HCT116 (cell line): ENCODE measurements around the gene OR10G3. TPM values are rescaled to one million over a fixed set of nuclear protein-coding genes. Genes with fewer than 3 reads are reported as not detected.

Experiments used
- ATAC-seq: fragments of 200-7000 bp; cut with Tn5 transposase; 2 replicates; pipeline ENCODE4 v1.9.1; 2020; ENCODE audit warnings: mild to moderate bottlenecking, moderate library complexity
- BruUV-seq: library from RNA; stranded (reverse); fragments of 400-500 nt; replicated peaks from 2 replicates; lab custom pipeline; 2021; lab: Mats Ljungman, UMichigan
- CTCF ChIA-PET: fragments of 300-600 bp; sonication (Branson Sonifier 250); formaldehyde crosslinking; loops from one replicate; lab custom pipeline; 2021; ENCODE audit warnings: antibody characterized with exemption; lab: Charles Lee
- POLR2A ChIA-PET: fragments of 300-600, 350-600 bp; sonication (Branson Sonifier 250); formaldehyde crosslinking; loops from one replicate; lab custom pipeline; 2021; ENCODE audit warnings: antibody characterized with exemption; lab: Charles Lee
- RAD21 ChIA-PET, 2 experiments: fragments of 300-600 bp; sonication (Branson Sonifier 250); formaldehyde crosslinking; loops; one replicate each; lab custom pipeline; 2023; ENCODE audit warnings: low total read pairs in 2 of 2; ENCODE audit not compliant: uncharacterized antibody in 2 of 2, unreplicated experiment in 2 of 2, low non-redundant PET in 1 of 2; lab: Charles Lee
- DNase-seq: peaks from one replicate; pipeline ENCODE4 v3.0.0-alpha.2; 2010; ENCODE audit warnings: low read depth, low spot score
- H2AFZ ChIP-seq: fragments of 200-600 bp; shearing (Covaris generic), sonication (generic); 2 replicates; pipeline ENCODE4 v1.6.1; 2017; ENCODE audit warnings: low read depth, mixed run types, mixed read lengths, antibody characterized with exemption, low read length; ENCODE audit not compliant: poor library complexity, severe bottlenecking
- H3K27ac ChIP-seq: 2 replicates; pipeline ENCODE4 v1.5.1; 2012; ENCODE audit warnings: low read depth, low read length
- H3K27me3 ChIP-seq: fragments of 200-600 bp; sonication (generic); 2 replicates; pipeline ENCODE4 v1.6.1; 2016; ENCODE audit warnings: mixed run types, low read length, mixed read lengths; ENCODE audit not compliant: insufficient read depth
- H3K36me3 ChIP-seq, 2 experiments: fragments of 200-500 bp in 1 of 2; fragments of 200-600 bp in 1 of 2; sonication (Bioruptor generic) in 1 of 2; sonication (generic) in 1 of 2; 2 replicates each; pipeline versions ENCODE4 v1.5.1 to v1.6.1; 2014 to 2016; ENCODE audit warnings: low read length in 2 of 2, inconsistent platforms in 1 of 2, mixed read lengths in 1 of 2, mixed run types in 1 of 2; ENCODE audit not compliant: insufficient read depth in 2 of 2, control insufficient read depth in 1 of 2
- H3K4me1 ChIP-seq, 2 experiments: fragments of 200-600 bp in 1 of 2; sonication (generic) in 1 of 2; 2 replicates each; pipeline versions ENCODE4 v1.5.1 to v1.6.1; 2012 to 2017; ENCODE audit warnings: low read length in 2 of 2, inconsistent platforms in 1 of 2, mild to moderate bottlenecking in 1 of 2, mixed read lengths in 1 of 2, mixed run types in 1 of 2, moderate library complexity in 1 of 2; ENCODE audit not compliant: insufficient read depth in 2 of 2, control insufficient read depth in 1 of 2
- H3K4me2 ChIP-seq: fragments of 200-600 bp; sonication (generic); 2 replicates; pipeline ENCODE4 v1.6.1; 2017; ENCODE audit warnings: mixed run types, low read length, mixed read lengths
- H3K4me3 ChIP-seq, 2 experiments: fragments of 200-600 bp in 1 of 2; sonication (generic) in 1 of 2; replicated peaks in 1 of 2; 2 replicates each; pipeline ENCODE4 v1.5.1; 2011 to 2016; ENCODE audit warnings: low read length in 2 of 2, control low read depth in 1 of 2, low read depth in 1 of 2, mild to moderate bottlenecking in 1 of 2, mixed read lengths in 1 of 2, mixed run types in 1 of 2
- H3K79me2 ChIP-seq: fragments of 200-600 bp; sonication (generic); 2 replicates; pipeline ENCODE4 v1.6.1; 2017; ENCODE audit warnings: mild to moderate bottlenecking, mixed run types, low read length, moderate library complexity, mixed read lengths; ENCODE audit not compliant: insufficient read depth
- H3K9ac ChIP-seq: fragments of 200-600 bp; sonication (generic); 2 replicates; pipeline ENCODE4 v1.6.1; 2016; ENCODE audit warnings: low read length, mixed read lengths
- H3K9me2 ChIP-seq: fragments of 200-600 bp; sonication (generic), shearing (Covaris generic); 2 replicates; pipeline ENCODE4 v1.6.1; 2017; ENCODE audit warnings: mixed run types, mild to moderate bottlenecking, moderate library complexity; ENCODE audit not compliant: insufficient read depth
- H3K9me3 ChIP-seq, 2 experiments: fragments of 200-500 bp in 1 of 2; fragments of 200-600 bp in 1 of 2; sonication (Bioruptor generic) in 1 of 2; sonication (generic) in 1 of 2; 2 replicates each; pipeline ENCODE4 v1.6.1; 2014 to 2017; ENCODE audit warnings: low read length in 2 of 2, mixed read lengths in 2 of 2, inconsistent platforms in 1 of 2, low read depth in 1 of 2, mild to moderate bottlenecking in 1 of 2, mixed run types in 1 of 2, moderate library complexity in 1 of 2; ENCODE audit not compliant: control insufficient read depth in 1 of 2, insufficient read depth in 1 of 2
- H4K20me1 ChIP-seq: fragments of 200-600 bp; sonication (generic), shearing (Covaris generic); 2 replicates; pipeline ENCODE4 v1.6.1; 2017; ENCODE audit warnings: mixed run types, mild to moderate bottlenecking, moderate library complexity; ENCODE audit not compliant: insufficient read depth
- ATF3 ChIP-seq: IDR thresholded peaks from 2 replicates; pipeline ENCODE4 v1.6.1; 2012
- CBX3 ChIP-seq: IDR thresholded peaks from 2 replicates; pipeline ENCODE4 v1.6.1; 2012; ENCODE audit warnings: low read depth
- CEBPB ChIP-seq: IDR thresholded peaks from 2 replicates; pipeline ENCODE4 v1.6.1; 2012; ENCODE audit warnings: low read depth
- EGR1 ChIP-seq: IDR thresholded peaks from 2 replicates; pipeline ENCODE4 v1.6.1; 2012; ENCODE audit warnings: low read depth
- EZH2 ChIP-seq: fragments of 200-600 bp; sonication (generic); IDR thresholded peaks from 2 replicates; pipeline ENCODE4 v1.6.1; 2017; ENCODE audit warnings: antibody characterized with exemption, mixed run types
- JUND ChIP-seq: IDR thresholded peaks from 2 replicates; pipeline ENCODE4 v1.6.1; 2012
- POLR2A ChIP-seq: IDR thresholded peaks from 2 replicates; pipeline ENCODE4 v1.7.0; 2011; ENCODE audit warnings: borderline replicate concordance; ENCODE audit not compliant: insufficient read depth, insufficient read length; ENCODE audit errors: extremely low read depth
- POLR2AphosphoS5 ChIP-seq: IDR thresholded peaks from 2 replicates; pipeline ENCODE4 v1.6.1; 2011; ENCODE audit warnings: mild to moderate bottlenecking, low read depth, low read length, moderate library complexity
- RAD21 ChIP-seq: IDR thresholded peaks from 2 replicates; pipeline ENCODE4 v1.6.1; 2012; ENCODE audit warnings: low read depth, mild to moderate bottlenecking
- SIN3A ChIP-seq: IDR thresholded peaks from 2 replicates; pipeline ENCODE4 v1.6.1; 2012; ENCODE audit warnings: low read depth
- TCF7L2 ChIP-seq: IDR thresholded peaks from 2 replicates; pipeline ENCODE4 v1.7.0; 2011; ENCODE audit warnings: borderline replicate concordance, inconsistent platforms; ENCODE audit not compliant: insufficient read depth, insufficient read length; ENCODE audit errors: extremely low read depth
- ZBTB33 ChIP-seq: IDR thresholded peaks from 2 replicates; pipeline ENCODE4 v1.6.1; 2011; ENCODE audit warnings: mild to moderate bottlenecking, low read length, moderate library complexity; ENCODE audit not compliant: insufficient replicate concordance; ENCODE audit errors: extremely low read depth
- ZNF274 ChIP-seq: fragments of 200-500 bp; sonication (Bioruptor generic); IDR thresholded peaks from 2 replicates; pipeline ENCODE4 v1.6.1; 2014; ENCODE audit warnings: mild to moderate bottlenecking, low read depth, low read length, inconsistent platforms
- intact Hi-C: fragments of 100-400 bp; cut with micrococcal nuclease; formaldehyde crosslinking; loops from 2 replicates; pipeline ENCODE4 v1.10.0; 2022
- total RNA-seq: library from RNA; stranded (reverse); gene quantifications from one replicate; pipeline ENCODE4 v1.2.1, GENCODE V29; 2021; ENCODE audit not compliant: unreplicated experiment
- TF ChIP-seq, protein P1 (sequence below): IDR thresholded peaks from 2 replicates; pipeline ENCODE4 v1.6.1; 2012

The OR10G3 gene
- total RNA-seq, 1 experiment from 2014 or later, result not detected

DNA sequence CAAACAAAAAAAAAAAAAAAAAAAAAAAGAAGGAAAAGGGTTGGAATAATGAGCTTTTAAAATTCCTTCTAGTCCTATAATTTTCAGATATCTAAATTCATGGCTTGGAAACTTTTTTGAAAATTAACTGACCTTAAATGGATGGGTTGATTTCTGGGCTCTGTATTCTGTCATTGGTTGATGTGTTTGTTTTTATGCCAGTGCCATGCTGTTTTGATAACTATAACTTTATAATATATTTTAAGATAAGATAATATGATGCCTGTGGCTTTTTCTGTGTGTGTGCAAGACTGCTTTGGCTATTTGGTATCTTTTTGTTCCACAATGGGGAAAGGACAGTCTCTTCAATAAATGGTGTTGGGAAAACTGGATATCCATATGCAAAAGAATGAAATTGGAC, 7.3 kb downstream of the OR10G3 start:
- Histone ChIP-seq H2AFZ (no peak overlapping the region), H3K9me3 (no peaks in the 10 kb centered on the region), H3K36me3 (no peaks in the 10 kb centered on the region), H3K79me2 (no peaks in the 10 kb centered on the region), H3K4me2 (no peak overlapping the region), H3K9me2 (no peaks in the 10 kb centered on the region), H4K20me1 (no peaks in the 10 kb centered on the region), H3K4me3 (no peak overlapping the region), H3K27ac (no peak overlapping the region), H3K27me3 (no peaks in the 10 kb centered on the region; the same call in 1 of the 2 replicates), H3K9ac (no peak overlapping the region), H3K4me1 (no peaks in the 10 kb centered on the region)
- TF ChIP-seq ZNF274 (no peak), CBX3 (no peak), POLR2A (no peak), SIN3A (no peak), POLR2AphosphoS5 (no peak), ZBTB33 (no peak), EZH2 (no peak), EGR1 (no peak), ATF3 (no peak), TCF7L2 (no peak), RAD21 (no peak), JUND (no peak), CEBPB (no peak)
- TF ChIP-seq, protein P1, sequence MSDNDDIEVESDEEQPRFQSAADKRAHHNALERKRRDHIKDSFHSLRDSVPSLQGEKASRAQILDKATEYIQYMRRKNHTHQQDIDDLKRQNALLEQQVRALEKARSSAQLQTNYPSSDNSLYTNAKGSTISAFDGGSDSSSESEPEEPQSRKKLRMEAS, result no peak
- ATAC-seq, result no peak
- DNase-seq, result no peak
- ChIA-PET POLR2A (no interaction called here), RAD21 (no interaction called here), CTCF (no interaction called here)
- BruUV-seq, result no TSS peak
- intact Hi-C loops, result no loop called here
